DMS153 treated with DMSO at 0.1 percent for 48 hours (cell line): ENCODE results near the gene MLLT3.

ENCODE experiments used
- DNase-seq: peaks from one replicate; lab custom pipeline; 2025; ENCODE audit not compliant: unreplicated experiment; lab: John Stamatoyannopoulos, UW

Gene MLLT3

GRCh38 chr9:20355022-20355421 is 267.3 kb downstream of the MLLT3 start:
- DNase-seq, result no peak

- no peak for DNase-seq
These were observed 268.2 kb downstream of the MLLT3 start for GRCh38 chr9:20353931-20354652.

DNA sequence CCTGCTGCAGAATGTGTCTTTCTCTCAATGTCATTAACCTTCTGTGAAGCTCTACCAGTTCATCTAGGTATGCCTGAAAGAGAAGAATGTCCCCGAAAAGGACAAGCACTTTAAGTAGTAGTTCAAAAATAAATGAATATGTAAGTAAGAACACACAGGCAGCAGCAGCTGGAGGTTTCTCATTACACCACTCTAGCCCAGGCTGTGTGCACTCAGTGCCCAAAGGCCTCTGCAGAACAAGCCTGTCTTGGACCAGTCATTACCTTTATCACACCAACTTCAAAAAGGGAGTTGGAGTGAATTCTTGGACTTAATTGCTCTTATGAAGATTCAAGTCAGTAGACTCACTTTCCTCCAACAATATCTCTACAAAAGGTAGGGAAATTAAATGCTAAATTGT is 268.8 kb downstream of the MLLT3 start:
- DNase-seq, result no peak

GRCh38 chr9:20352591-20352990 is 269.7 kb downstream of the MLLT3 start:
- DNase-seq, result no peak

DNA sequence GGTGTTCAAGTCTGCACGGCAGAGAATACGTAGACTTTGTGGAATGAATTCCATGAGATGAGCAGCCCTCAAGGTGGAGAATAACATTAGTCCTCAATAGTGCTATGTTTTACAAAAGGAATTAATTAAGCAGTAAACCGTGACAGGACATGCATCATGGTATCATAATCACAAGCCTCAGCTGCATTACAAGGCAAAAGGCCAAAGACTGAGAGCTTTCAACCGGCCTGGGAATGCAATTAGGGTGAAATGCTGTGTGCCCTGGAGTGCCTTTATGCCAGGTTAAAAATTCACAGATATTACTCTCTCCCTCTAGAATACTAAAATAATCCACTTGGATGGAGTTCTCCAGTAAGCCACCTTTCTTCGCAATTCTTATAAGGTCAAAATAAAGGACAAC is 270.6 kb downstream of the MLLT3 start:
- DNase-seq, result no peak

DNA sequence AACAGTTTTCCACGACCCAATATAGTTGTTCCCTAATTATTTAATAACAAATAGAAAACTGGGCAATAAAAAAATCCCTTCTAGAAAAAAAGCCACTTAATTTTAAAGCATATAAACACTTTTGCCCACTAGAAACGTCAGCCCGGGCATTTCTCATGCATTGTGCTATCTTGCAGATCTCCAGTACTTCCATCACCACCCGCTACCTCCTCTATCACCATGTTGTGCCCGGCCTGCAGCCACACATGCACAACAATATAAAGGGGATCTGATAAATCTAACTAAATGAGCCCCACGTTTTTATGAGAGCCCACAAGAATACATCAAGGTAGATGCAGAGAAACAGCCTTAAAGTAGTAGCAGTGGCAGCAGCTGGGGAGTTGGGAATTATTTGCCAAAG is 272.7 kb downstream of the MLLT3 start:
- no peak for DNase-seq

DNA sequence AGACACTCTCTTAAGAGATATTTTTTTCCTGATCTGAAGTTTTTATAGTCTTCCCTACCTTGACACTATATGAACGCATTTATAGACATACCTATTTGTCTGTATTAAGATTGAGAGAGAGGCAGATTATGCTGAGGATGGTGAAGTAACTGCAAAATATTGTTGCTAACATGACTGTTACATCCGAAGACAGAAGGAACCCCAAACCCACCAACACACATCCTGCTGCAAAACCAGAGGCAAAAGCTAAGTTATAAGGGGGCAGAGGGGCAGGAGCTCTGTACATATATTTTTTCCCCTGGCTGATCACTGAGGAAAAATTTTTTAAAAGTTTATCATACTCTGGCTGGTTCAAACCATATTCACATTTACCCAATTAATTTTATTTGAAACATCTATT is 279.0 kb downstream of the MLLT3 start:
- DNase-seq, result no peak

GRCh38 chr9:20340511-20340861 is 281.8 kb downstream of the MLLT3 start:
- no peak for DNase-seq

- DNase-seq, result no peak
These were observed 286.5 kb downstream of the MLLT3 start for GRCh38 chr9:20335668-20336332.

DNA sequence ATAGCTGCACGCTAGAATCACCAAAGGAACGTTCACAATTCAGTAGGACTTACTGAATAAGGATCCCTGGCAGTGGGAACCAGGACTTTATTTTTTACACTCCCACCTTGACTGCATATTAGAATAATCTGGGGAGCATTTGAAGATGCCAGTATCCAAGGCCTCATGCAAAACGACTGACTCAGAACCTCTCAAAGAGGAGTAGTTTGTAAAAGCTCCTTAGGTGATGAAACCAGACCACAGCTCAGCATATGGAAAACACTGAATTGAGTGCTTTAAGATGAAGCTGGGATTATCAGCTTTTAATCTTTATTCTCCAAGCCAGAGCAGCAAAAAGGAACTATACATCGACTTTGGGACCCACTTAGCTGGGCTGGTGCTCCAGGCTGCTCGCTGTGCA is 288.3 kb downstream of the MLLT3 start:
- DNase-seq, result no peak

DNA sequence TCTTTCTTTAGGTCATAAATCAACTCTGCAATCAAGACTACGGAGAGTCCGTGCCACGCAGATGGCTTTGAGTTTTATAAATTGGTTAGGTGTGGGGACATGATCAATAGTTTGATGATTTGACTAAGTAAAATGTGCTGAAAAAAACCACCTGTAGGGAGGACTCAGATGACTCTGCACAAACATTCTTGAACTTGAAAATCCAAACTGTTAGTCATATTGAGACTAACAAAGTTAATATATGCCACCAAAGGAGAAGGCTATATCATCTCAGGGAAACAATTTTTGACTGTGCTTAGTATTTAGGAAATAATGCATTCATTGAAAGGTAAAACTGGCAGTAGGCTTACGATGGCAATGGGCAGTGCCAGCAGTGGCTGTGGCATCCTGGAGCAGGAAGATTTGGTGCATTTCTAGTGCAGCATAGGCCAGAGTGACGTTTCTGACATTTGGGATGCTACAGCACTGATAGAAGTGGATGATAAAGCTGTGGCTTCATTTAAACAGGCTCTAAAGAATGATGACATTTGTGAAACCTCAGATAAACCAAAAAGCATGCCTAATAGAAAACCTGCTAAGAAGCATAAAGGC is 291.1 kb downstream of the MLLT3 start:
- DNase-seq, result no peak

DNA sequence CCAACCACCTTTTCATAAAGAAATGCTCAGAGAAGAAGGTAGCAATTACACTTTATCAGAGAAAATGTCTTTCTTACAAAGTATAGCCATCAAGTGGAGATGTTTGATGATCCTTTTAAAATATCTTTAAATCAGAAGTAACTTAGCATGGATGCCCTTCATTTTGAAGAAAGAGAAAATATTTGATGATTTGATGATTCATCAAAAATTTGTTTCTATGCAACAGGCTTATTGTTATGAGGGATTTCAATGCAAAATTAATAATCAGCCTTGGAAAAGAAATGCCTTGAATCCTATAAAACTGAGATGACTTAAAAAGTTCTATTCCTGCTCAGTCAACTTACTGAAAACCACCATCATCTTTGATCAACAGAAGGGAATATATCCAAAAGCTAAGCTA is 291.6 kb downstream of the MLLT3 start:
- no peak for DNase-seq

DNA sequence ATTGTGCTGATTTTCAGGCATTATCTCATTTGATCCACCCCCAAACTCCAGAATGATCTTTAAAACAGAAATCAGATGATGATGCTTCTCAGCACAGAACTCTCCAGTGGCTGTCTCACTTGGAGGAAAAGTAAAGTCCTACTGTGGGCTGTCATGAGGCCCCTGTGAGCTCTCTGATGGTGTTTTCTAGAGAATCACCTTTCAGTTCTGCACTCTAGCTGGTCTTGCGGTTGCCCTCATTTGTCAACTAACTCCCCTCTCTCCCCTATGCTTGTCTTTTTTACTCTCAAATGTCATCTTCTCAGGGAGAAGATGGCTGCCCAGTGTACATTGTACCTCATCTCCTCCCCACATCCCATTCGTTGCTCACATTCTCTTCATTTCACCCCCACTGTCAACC is 295.8 kb downstream of the MLLT3 start:
- DNase-seq, result no peak

DNA sequence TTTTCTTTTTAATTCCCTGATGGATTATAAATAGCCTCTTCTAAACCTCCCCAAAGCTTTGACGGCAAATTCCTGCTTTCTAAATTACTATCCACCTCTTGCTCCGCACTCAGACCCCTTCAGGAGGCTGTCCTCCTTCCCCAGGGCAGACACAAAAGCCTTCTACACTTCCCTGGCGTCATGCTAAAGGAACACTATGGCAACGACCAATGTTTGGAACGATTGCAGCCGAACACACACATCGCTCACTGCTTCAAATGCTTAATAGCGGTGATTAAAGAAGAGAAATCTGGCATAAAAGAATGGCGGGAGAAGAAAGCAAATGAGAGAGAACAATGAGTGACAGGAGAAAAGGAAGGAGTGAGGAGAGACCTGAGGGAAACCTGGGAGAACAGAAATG is 297.3 kb downstream of the MLLT3 start:
- DNase-seq, result no peak

DNA sequence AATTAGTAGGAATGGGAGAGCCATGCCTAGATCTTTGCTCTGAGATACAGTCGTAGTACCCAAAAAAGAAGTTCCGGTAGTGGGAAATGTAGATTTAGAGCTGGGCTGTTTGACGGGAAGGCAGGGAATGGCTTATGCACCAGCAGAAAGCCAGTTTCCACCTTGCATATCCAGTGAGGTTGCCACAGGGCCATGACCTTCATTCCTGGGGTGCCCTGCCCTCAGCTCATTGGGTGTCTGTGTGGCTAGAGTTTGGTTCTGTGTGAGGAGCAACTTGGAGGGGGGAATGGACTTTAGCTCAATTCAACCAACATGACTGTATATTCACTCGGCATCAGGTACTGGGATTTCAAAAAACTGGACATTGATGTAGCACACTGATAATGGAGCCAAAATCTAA is 300.1 kb downstream of the MLLT3 start:
- DNase-seq, result no peak

DNA sequence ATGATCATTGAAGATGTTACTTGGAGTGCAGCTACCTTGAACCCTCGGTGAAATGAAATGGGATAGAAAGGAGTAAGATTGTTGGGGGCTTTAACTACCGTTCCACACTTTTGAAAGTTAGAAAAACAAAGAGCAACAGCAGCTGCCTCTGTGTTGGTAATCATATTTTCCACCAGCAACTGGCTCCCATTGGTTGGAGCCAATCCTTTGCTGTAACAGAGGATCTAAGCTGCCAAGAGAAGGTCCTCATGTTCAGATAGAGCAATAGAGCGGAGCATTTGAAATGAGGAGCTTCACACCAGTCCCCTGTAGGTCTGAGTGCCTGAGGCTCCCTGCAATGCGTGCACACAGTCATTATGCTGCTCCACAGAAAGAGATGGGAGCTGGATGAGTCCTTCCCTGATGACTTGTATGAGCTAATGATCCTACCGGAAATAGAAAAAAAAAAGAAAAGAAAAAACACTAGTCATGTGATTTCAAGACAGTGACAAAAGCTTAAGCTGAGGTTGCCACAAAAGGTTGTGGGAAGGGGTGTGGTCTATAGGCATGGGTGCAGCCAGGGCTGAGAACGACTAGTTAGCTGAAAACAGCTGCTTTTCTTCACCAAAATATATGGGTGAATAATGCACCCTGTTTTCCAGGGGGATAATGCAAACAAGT is 300.7 kb downstream of the MLLT3 start:
- DNase-seq, result no peak

GRCh38 chr9:20320921-20321320 is 301.4 kb downstream of the MLLT3 start:
- DNase-seq, result no peak

GRCh38 chr9:20319641-20320337 is 302.5 kb downstream of the MLLT3 start:
- DNase-seq, result peak; percentile 31

DNA sequence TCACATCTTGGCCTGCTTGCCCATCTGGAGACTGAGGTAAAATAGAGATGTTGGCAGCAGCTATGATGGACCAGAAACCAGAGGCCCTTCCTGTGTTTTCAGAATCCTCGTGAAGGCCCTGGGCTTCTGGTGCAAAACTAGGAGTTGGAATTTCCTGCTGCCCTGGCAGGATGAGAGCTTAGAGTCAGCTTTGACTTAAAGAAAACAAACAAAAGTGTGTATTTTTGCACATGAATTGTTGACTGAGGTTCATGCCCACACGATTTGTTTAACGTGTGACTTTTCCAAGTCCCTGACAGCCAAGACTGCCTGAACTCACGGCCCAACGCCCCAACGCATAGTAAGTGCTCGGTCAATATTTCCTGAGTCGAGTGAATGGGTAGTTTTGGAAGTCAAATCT is 303.1 kb downstream of the MLLT3 start:
- DNase-seq, result no peak

- DNase-seq, result no peak
These were observed 304.6 kb downstream of the MLLT3 start for GRCh38 chr9:20317701-20318100.

DNA sequence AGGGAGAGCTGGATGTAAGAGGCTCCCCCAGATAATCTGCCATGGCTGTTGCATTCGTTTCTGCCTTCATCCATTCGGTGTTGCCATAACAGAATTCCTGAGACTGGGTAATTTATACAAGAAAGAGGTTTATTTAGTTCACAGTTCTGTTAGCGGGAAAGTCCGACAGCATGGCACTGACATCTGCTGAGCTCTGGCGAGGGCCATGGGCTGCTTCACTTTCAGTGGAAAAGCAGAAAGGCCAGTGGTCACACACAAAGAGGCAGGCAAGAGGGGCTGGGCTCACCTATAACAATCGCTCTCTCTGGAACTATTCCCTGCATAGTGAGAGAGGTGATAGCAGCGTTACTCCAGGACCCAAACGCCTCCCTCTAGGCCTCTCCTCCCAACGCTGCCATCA is 305.9 kb downstream of the MLLT3 start:
- no peak for DNase-seq

GRCh38 chr9:20315677-20316076 is 306.6 kb downstream of the MLLT3 start:
- no peak for DNase-seq
